Left lobe of liver (tissue), 2 donors: ENCODE data around the gene LRRC7. TPM values are rescaled to one million over a fixed set of nuclear protein-coding genes. Genes with fewer than 3 reads are reported as not detected.
"Not testable (repeated sequence)": the region's sequence is repeated elsewhere in the genome, so short reads cannot be mapped to it uniquely, and the experiment has no call there.

Source experiments
- ATAC-seq: fragments of 200-7000 bp; cut with Tn5 transposase; one replicate; pipeline ENCODE4 v1.9.1; 2020; ENCODE audit warnings: mild to moderate bottlenecking, moderate library complexity
- DNase-seq: peaks from one replicate; pipeline ENCODE4 v3.0.0-alpha.2; 2020; ENCODE audit warnings: low spot score
- total RNA-seq: library from RNA; stranded (reverse); gene quantifications from one replicate; pipeline ENCODE4 v1.2.1, GENCODE V29; 2021
- donor health status: DM: no; HTN: no; CAD: no; lungs with moderate emphysema.
- donor health status: DM: no; HTN: yes; CAD: no.

Gene LRRC7
- total RNA-seq, 1 donor from 2014 or later: 0.33 TPM

DNA sequence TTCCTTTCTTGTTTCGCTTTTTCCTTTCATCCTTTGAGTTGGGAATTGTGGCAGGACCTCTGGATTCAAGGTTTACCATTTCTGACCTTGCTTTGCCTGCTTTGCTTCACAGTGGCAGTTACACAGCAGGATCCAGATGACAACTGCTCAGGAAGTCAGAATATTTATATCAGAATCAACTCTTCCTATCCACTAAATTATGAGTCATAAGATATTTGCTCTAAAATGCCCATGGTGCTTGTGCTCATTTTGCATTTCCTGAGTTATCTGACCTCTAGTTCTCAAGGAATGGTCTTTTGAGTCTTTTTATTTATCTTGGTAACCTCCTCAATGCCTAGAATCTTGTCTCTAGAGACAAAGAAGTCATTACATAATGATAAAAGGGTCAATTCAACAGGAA, 290.8 kb downstream of the LRRC7 start:
- no peak for ATAC-seq

DNA sequence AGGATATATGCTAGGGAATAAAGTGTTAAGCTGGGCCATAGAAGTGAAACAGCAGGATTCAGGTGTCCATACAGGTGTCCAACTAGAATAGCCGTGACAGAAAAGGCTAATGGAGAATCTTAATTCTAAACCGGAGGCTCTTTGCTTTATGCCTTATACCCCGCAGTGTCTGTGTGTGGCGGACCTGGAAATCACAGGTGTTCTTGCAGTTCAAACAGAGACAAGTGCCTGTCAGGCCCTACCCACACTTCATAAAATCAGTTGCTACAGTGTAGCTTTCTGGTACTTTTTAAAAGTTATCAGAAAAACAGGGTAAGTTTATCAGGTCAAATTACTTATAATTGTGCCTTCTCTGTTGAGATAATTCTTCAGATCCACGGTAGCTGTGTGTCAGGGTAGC, 293.9 kb downstream of the LRRC7 start:
- no peak for ATAC-seq

More for the DNA sequence above, 290.8 kb downstream of the LRRC7 start:
- no peak for DNase-seq

DNA sequence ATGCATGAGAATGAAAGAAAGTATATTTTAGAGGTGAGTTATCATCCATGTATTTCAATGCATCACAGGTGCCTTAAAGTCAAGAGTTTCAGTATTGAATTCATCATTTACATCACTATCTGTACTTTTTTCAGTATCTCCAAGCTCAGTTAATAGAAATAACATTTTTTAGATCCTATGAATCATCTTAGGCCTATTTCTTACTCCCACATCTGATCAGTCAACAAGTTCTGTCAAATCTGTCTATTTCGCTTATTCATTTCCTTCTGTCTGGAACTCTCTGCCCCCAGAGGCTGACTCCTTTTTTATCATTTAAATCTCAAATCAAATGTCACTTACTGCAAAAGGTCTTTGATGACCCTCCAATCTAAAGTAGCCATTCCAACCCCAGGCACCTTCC, 295.2 kb downstream of the LRRC7 start:
- ATAC-seq (no peak), DNase-seq (no peak)

More for the DNA sequence above, 293.9 kb downstream of the LRRC7 start:
- no peak for DNase-seq

DNA sequence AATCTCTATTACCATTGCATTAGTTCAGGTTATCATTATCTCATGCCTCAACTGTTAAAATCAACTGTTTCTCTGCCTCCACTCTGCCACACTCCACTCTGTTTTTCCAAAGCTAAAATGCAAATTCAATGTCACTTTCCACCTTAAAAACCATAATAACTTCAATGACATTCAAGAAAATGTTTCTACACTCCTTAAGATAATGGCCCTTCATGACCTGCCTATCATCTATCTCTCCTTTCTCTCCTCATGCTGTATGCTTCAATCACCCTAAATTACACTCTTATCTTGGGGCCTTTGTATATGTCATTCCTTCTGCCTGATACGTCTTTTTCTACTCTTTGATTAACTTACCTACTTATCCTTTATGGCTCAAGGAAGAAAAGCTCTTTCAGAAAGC, 296.0 kb downstream of the LRRC7 start:
- DNase-seq (no peak), ATAC-seq (no peak)

DNA sequence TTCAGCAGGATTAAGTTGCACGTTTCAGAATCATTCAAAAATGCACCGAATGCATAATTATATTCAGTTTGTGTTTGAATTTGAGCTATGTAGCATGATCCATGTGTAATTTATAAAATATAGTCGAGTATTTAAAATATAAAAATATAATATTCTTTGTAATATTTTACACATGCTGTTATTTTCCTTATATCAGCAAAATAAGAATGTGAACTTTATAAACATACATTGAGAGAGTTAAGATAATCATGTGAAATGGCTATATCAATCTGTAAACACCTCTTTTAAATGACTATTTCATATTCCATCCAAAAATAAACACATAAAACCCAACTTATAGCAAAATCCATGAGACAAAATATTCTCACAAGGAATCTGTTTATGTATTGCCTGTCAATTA, 303.7 kb downstream of the LRRC7 start:
- no peak for ATAC-seq
- no peak for DNase-seq

DNA sequence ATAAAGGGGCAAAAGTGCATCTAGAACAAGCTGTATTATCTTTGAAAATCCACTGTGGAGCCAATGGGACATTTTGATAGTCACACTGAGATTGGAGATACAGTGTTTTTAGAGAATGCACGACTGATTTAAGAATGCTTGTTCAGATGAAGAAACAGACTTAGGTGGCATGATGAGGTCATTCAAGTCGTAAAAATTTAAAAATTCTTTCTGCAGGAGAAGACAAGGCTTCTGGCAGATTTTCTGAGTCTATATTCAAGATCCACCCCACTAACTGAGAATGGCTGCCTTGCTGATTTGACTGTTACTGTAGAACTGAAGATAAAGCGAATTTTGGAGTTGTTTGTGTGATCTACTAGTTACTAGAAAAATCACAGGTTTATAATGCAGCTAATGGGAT, 310.6 kb downstream of the LRRC7 start:
- ATAC-seq (no peak), DNase-seq (no peak)

DNA sequence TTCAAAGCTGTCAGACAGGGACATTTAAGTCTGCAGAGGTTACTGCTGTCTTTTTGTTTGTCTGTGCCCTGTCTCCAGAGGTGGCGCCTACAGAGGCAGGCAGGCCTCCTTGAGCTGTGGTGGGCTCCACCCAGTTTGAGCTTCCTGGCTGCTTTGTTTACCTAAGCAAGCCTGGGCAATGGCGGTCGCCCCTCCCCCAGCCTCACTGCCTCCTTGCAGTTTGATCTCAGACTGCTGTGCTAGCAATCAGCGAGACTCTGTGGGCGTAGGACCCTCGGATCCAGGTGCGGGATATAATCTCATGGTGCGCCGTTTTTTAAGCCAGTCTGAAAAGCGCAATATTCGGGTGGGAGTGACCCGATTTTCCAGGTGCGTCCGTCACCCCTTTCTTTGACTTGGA, 320.3 kb downstream of the LRRC7 start:
- DNase-seq, ATAC-seq: not testable (repeated sequence)

DNA sequence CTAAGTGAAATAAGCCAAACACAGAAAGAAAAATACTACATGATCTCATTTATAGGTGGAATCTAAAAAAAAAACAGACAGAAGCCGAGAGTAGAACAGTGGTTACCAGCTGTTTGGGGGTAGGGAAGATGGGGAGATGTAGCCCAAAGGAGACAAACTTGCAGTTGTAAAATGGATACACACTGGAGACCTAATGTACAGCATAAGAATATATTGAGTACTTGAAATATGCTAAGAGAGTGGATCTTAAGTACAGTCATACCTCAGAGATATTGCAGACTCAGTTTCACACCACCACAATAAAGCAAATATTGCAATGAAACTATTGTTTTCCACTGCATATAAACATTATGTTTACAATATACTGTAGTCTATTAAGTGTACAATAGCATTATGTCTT, 320.9 kb downstream of the LRRC7 start:
- DNase-seq (no peak), ATAC-seq (no peak)

DNA sequence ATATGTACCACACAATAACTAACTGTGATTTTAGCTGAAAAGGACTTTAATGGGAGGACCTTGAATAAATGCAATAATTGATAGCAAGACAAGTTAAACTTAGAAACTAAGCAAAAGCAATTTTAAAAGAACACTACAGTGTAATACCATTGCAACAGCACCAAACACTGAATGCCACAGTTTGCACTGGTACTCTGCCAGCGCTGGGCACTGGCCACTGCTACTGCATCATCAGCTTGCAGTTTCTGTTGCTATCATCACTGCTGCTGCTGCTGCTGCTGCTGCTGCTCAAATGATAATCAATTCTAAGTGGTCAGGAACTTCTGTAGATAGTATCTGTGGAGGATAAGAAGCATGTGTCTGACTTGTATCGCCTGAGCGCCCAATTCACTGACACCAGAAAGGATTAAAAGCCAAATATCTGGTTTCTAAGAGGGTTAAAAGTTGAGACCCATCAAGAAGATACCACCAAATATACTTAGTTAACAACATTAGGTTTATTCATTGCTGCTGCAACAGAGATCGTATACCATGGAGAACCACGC, 330.8 kb downstream of the LRRC7 start:
- ATAC-seq: no peak

DNA sequence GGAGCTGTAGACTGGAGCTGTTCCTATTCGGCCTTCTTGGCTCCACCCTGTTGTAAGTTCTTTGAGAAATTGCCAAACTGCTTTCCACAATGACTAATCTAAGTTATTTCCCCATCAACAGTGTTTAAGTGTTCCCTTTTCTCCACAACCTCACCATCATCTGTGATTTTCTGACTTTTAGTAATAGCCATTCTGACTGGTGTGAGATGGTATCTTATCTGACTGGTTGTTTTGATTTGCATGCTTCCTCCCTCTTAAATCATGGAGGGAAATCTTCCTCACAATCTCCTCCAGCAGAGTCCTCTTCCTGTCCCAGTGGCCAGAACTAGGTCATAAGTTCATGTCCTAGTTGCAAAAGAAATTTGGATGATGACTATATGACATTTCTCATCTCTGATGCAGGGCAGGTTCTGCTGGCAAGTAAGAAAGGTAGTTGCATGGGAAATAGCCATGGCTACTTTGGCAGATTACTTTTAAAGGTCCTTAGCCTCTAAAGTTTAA, 343.6 kb downstream of the LRRC7 start:
- DNase-seq (no peak), ATAC-seq (no peak)

More for the DNA sequence above, 330.8 kb downstream of the LRRC7 start:
- DNase-seq: no peak

DNA sequence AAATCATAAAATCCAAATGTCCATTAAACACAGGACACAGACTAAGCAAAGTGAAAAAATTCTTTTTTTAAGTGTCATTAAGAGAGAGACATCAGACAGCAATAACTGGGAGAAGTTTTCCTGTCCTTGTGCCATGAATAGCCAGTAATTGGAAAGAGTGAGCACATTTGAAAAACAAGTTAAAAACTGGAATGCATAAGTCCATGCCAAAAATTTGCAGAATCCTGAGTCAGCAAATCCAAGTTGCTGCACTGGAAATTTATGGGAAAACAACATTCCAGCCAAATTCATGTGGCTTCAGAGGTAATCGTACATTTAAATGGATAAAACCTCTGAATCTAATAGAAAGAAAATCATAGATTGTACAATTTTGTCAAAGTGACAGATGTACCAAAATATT, 346.3 kb downstream of the LRRC7 start:
- no peak for ATAC-seq
- DNase-seq: no peak

DNA sequence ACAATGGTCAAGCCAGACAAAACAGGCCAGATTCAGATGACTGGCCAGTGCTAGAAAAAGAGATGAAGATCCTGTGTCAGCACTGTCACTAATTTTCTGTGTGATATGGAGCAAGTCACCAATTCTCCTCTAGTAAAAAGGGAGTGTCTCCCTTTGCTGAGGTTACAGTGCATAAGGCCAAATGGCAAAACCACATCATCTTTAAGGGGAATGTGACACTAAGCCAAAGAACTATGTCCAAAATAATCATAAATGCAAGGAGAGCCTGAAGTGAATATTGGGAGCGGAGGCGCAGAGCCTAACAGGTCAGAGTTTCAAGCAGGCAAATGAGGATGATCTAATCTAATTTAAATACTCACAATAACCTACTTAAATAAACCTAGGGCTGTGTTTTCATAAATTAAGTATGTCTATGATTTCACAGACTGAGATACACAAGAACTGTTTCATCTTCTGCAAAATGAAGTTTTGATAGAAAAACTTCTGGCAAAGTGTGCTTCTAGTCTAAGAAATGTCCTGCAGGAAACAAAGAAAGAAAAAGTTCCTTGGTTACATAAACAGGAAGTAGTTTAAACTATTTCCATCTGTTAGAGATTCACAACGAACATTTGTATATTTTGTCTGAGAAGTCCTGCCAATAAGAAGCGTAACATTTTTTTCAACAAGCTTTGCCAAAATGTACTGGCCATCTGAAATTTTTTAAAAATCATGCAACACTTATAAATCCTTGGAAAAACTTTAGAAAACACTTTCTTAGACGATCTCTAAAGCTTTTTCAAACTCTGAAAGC, 347.4 kb downstream of the LRRC7 start:
- ATAC-seq: no peak
- DNase-seq: no peak

DNA sequence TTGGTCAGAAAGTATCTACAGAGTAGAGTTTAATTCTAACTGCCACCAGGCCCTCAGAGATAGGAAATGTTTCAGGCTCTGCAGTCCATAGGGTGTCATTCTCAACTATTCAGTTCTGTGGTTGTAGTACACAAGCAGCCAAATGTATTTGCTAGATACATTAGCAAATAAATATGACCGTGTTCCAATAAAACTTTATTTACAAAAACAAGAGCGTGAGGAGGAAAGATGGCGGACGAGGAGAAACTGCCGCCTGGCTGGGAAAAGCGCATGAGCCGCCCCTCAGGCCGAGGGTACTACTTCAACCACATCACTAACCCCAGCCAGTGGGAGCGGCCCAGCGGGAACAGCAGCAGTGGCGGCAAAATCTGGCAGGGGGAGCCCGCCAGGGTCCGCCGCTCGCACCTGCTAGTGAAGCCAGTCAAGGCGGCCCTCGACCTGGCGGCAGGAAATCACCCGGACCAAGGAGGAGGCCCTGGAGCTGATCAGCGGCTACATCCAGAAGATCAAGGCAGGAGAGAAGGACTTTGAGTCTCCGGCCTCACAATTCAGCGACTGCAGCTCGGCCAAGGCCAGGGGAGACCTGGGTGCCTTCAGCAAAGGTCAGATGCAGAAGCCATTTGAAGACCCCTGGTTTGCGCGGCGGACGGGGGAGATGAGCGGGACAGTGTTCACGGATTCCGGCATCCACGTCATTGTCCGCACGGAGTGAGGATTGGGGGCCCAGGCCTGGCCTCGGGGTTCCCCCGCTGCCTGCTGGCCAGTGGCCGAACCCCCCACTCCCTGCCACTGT, 351.6 kb downstream of the LRRC7 start:
- ATAC-seq (no peak), DNase-seq (no peak)

DNA sequence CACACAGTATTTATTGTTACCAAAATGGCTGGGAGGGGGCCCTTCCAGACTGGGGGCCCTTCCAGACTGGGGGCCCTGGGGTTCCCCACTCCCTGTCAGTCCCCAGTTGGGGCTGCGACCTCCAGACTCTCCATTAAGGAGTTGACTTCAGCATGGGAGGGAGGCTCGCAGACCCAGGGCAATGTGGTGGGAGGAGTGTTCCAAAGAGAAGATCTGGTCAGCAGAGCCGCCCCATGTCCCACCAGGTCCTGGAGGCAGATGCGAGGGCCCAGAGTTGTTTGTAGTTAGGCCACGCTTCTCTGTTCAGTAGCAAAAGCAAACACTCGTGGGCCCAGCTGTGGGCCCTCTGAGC, 352.2 kb downstream of the LRRC7 start:
- DNase-seq: no peak
- ATAC-seq: no peak

DNA sequence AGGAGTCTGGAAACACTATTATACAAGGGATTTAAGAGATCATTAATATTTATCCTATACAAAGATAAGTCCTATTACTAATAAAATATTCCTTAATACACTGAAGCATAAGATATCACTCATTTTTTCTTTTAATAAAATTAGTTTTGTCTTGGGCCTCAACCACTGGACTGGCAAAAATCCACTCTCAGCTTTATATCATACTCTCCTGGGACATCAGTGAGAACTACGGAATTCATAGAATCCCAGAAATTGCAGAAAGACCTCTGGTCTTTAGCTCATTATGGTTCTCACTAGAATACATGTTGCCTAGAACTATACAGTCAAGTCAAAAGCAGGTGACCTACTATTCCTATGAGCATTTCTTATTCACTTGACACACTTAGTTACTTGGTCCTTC, 352.7 kb downstream of the LRRC7 start:
- DNase-seq: no peak
- ATAC-seq: no peak

DNA sequence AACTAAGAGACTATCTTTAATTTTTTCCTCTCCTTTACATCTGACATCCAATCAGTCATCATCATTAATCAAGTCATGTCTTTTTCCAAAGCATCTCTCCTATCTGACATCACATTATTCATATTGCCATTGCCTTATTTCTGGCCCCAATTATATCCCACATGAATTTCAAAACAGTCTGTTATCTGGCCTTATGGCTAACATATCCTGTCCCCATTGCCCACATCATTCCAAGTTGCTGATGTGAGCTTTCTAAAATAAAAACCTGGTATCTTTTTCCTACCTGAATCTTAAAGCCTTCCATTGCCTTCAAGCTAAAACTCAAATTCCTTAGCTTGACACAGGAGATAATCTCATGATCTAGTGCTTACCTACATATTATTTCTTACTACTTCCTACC, 353.8 kb downstream of the LRRC7 start:
- DNase-seq: no peak
- ATAC-seq: no peak

DNA sequence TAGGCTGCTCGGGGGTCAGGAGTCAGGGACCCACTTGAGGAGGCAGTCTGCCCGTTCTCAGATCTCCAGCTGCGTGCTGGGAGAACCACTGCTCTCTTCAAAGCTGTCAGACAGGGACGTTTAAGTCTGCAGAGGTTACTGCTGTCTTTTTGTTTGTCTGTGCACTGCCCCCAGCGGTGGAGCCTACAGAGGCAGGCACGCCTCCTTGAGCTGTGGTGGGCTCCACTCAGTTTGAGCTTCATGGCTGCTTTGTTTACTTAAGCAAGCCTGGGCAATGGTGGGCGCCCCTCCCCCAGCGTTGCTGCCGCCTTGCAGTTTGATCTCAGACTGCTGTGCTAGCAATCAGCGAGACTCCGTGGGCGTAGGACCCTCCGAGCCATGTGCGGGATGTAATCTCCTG, 360.5 kb downstream of the LRRC7 start:
- not testable (repeated sequence) for DNase-seq, ATAC-seq

DNA sequence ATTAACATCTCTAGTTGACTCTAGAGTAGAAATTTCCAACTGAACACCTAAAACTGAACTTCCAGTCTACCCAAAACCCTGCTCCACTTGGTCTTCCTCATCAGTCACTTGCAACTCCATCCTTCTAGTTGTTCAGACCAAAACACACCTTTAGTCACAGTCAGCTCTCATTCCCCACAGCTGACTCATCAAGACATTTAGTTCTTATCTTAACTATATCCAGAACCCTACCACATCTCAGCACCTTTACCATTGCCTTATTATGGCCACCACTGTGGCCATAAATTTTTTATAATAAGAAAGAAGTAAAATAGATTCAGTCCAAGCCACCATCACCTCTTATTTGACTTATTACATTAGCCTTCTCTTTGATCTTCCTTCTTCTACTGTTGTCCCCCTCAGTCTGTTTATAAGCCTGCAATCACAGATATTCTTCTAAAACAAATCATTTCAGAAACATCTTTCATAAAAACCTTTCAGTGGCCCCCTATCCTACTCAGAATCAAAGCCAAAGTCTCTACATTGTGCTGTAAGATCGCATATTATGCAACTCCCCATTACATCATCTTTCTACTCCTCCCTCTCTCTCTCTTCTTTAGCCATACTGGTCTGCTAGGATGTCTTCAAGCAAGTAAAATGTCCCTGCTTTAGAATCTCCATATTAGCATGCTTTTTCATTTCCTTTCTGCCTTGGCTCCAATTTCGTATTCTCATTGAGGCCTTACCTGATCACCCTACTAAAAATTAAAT, 361.8 kb downstream of the LRRC7 start:
- no peak for DNase-seq
- no peak for ATAC-seq

DNA sequence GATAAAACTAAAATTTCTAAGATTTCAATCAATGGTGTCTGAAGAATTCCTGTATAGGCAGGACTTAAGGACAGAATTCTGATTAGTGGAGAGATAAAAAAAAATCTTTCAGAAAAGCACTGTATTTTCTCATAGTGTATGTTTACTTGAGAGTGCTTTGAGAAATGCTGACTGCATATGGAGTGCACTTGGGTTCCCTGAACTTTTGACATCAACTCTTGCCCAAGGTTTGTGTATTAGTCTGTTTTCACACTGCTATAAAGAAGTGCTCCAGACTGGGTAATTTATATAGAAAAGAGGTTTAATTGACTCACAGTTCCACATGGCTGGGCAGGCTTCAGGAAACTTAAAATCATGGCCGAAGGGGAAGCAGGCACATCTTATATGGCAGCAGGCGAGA, 362.7 kb downstream of the LRRC7 start:
- no peak for DNase-seq
- ATAC-seq: no peak

DNA sequence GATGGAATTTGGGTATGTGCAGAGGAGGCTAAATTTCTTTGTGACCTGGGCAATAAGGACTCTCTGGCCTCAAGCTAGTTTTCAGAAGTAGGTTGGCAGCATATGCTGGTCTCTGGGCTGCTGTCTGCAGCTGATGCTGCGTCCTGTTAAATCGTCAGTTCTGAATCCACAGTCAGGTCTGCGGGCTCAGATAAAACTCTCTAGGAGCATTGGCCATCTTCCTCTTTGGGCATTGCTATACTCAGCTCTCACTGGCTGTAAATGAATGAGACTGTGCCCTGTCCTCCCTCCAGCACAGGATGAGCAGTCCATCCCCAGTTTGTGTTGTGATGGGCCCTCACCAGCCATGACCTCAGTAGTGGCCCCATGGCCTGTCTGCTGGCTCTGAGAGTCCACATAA, 365.0 kb downstream of the LRRC7 start:
- ATAC-seq (no peak), DNase-seq (no peak)

DNA sequence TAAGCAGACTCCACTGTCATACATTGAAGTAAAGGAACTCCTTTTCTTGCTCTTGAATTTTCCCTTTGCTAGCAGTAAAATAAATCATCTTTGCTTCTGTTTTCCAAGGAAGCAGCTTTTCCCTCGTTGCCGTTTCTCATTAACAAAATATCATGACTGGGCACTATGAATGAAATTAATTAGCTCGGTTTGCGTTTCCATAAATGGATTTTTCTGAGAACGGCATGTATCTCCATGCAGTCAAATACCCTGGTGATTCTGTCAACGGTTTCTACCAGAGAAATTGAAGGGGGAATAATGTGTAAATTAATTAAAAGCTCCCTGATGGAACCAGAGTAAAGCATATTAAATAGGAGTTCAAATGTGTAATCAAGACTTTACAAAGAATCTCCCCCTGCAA, 372.5 kb downstream of the LRRC7 start:
- ATAC-seq (no peak), DNase-seq (no peak)
